CD4-positive, CD25-positive, alpha-beta regulatory T cell (primary cell): ENCODE measurements around the gene TOLLIP. TPM values are rescaled to one million over a fixed set of nuclear protein-coding genes. Genes with fewer than 3 reads are reported as not detected.

Experiments
- ATAC-seq, 2 donors: fragments of 150-1000 bp; cut with Tn5 transposase; one replicate each; pipeline ENCODE4 v1.10.0; 2021; ENCODE audit warnings: low read depth in 2 of 2, moderate number of reproducible peaks in 2 of 2, moderate library complexity in 1 of 2
- DNase-seq, 3 donors: peaks; one replicate each; pipeline versions ENCODE4 v3.0.0 to v3.0.0-alpha.2; 2012 to 2022; ENCODE audit warnings: mixed read lengths in 1 of 3
- H3K27ac ChIP-seq: one replicate; pipeline ENCODE4 v1.7.0; 2013; ENCODE audit warnings: mild to moderate bottlenecking, low read length; ENCODE audit not compliant: insufficient read depth, poor library complexity, severe bottlenecking
- H3K27me3 ChIP-seq: one replicate; pipeline ENCODE4 v1.7.0; 2013; ENCODE audit warnings: low read length; ENCODE audit not compliant: control insufficient read depth, insufficient read depth
- H3K36me3 ChIP-seq: one replicate; pipeline ENCODE4 v1.7.0; 2013; ENCODE audit warnings: mild to moderate bottlenecking, low read length, moderate library complexity; ENCODE audit not compliant: control insufficient read depth, insufficient read depth
- H3K4me1 ChIP-seq: 2 replicates; pipeline ENCODE4 v1.7.0; 2013; ENCODE audit warnings: mild to moderate bottlenecking, low read length; ENCODE audit not compliant: insufficient read depth, control insufficient read depth, poor library complexity, severe bottlenecking
- H3K4me3 ChIP-seq: one replicate; pipeline ENCODE4 v1.7.0; 2013; ENCODE audit warnings: low read depth, mild to moderate bottlenecking, low read length, moderate library complexity
- H3K9me3 ChIP-seq, 2 experiments: 1 replicate in 1 of 2; 2 replicates in 1 of 2; pipeline ENCODE4 v1.7.0; 2013; ENCODE audit warnings: low read length in 2 of 2, mild to moderate bottlenecking in 1 of 2, moderate library complexity in 1 of 2; ENCODE audit not compliant: control insufficient read depth in 2 of 2
- H3K27ac Mint-ChIP-seq, 3 donors: one replicate each; pipeline ENCODE4 v1.8.0; 2020 to 2022; ENCODE audit warnings: mild to moderate bottlenecking in 3 of 3, mixed read lengths in 3 of 3, moderate library complexity in 2 of 3
- H3K27me3 Mint-ChIP-seq: one replicate; pipeline ENCODE4 v1.8.0; 2022; ENCODE audit warnings: mild to moderate bottlenecking, mixed read lengths
- H3K36me3 Mint-ChIP-seq: one replicate; pipeline ENCODE4 v1.8.0; 2020; ENCODE audit warnings: mixed read lengths
- H3K4me1 Mint-ChIP-seq, 4 donors: one replicate each; pipeline ENCODE4 v1.8.0; 2020 to 2022; ENCODE audit warnings: mixed read lengths in 4 of 4, mild to moderate bottlenecking in 1 of 4
- H3K4me3 Mint-ChIP-seq, 4 donors: one replicate each; pipeline ENCODE4 v1.8.0; 2020 to 2022; ENCODE audit warnings: mild to moderate bottlenecking in 4 of 4, mixed read lengths in 4 of 4, moderate library complexity in 3 of 4
- H3K9me3 Mint-ChIP-seq, 7 donors: one replicate each; pipeline ENCODE4 v1.8.0; 2020 to 2022; ENCODE audit warnings: mixed read lengths in 7 of 7, mild to moderate bottlenecking in 3 of 7, moderate library complexity in 2 of 7
- polyA plus RNA-seq, 4 donors: library from polyadenylated mRNA; unstranded; fragments of 300-500 nt; fragmentation: Illumina TruSeq; gene quantifications; one replicate each; pipeline ENCODE4 v1.2.3, GENCODE V29; 2021
- total RNA-seq: library from RNA; stranded (reverse); gene quantifications from one replicate; pipeline ENCODE4 v1.2.3, GENCODE V29; 2022

TOLLIP gene
- total and polyA plus RNA-seq, 5 donors from 2014 or later: 25.3 to 60.0 (median 30.8) TPM

DNA sequence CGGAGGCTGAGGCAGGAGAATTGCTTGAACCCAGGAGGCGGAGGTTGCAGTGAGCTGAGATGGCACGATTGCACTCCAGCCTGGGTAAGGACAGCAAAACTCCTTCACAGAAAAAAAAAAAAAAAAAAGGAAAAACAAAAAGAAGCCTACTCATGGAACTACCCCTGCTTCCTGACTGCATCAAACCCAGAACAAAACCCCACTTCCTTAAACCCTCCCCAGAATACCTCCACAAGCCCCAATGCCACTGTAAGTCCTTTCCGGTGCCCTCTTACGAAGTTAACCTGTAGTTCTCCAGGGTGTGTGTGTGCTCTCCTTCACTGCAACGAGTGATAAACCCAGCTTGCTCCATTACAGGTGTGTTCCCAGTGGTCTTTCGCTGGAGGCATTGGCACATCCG is 8.6 kb upstream of the TOLLIP start:
- no peak overlapping the region for H3K27ac ChIP-seq
- no peak for ATAC-seq

DNA sequence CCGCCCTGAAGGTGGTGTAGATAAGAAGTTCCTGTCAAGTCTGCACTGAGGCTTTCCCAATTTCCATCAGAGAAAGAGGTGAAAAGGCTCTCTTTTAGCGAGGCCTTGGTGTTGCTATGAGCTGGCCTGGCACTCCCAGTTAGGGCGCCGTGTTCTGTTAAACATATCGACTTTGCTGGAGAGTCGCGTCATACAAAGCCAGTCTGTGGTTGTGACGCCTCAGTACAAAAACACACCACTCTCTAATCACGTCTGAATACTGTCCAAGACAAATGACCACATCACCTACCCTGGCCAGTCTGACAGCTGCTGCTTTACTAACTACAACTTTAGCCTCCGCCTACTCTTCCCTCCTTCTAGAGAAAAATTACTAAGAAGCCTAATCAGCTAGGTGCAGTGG is 8.0 kb upstream of the TOLLIP start:
- H3K36me3 ChIP-seq: no peaks in the 10 kb centered on the region
- Mint-ChIP-seq H3K9me3 (peaks cover 0 to 3% (median 0%) of the 10 kb centered on the region in 7 donors), H3K4me3 (no peak overlapping the region), H3K27me3 (peaks cover 31% of the 10 kb centered on the region), H3K27ac (no peak overlapping the region), H3K4me1 (peaks cover 0 to 4% (median 0%) of the 10 kb centered on the region in 4 donors), H3K36me3 (peaks cover 4% of the 10 kb centered on the region)
- no peak for DNase-seq
- peaks cover 4% of the 10 kb centered on the region for H3K27me3 ChIP-seq
- H3K27ac ChIP-seq: no peak overlapping the region
- H3K9me3 ChIP-seq: no peaks in the 10 kb centered on the region
- no peak overlapping the region for H3K4me3 ChIP-seq
- ATAC-seq: no peak
- H3K4me1 ChIP-seq: no peaks in the 10 kb centered on the region

More for the DNA sequence above, 8.6 kb upstream of the TOLLIP start:
- Mint-ChIP-seq H3K4me1 (peaks cover 0 to 4% (median 0%) of the 10 kb centered on the region in 4 donors), H3K36me3 (peaks cover 4% of the 10 kb centered on the region), H3K27me3 (peaks cover 29% of the 10 kb centered on the region), H3K9me3 (peaks cover 0 to 3% (median 0%) of the 10 kb centered on the region in 7 donors), H3K4me3 (no peak overlapping the region), H3K27ac (no peak overlapping the region)
- DNase-seq: no peak
- Histone ChIP-seq H3K4me1 (no peaks in the 10 kb centered on the region), H3K9me3 (no peaks in the 10 kb centered on the region), H3K27me3 (peaks cover 4% of the 10 kb centered on the region), H3K4me3 (no peak overlapping the region), H3K36me3 (no peaks in the 10 kb centered on the region)

DNA sequence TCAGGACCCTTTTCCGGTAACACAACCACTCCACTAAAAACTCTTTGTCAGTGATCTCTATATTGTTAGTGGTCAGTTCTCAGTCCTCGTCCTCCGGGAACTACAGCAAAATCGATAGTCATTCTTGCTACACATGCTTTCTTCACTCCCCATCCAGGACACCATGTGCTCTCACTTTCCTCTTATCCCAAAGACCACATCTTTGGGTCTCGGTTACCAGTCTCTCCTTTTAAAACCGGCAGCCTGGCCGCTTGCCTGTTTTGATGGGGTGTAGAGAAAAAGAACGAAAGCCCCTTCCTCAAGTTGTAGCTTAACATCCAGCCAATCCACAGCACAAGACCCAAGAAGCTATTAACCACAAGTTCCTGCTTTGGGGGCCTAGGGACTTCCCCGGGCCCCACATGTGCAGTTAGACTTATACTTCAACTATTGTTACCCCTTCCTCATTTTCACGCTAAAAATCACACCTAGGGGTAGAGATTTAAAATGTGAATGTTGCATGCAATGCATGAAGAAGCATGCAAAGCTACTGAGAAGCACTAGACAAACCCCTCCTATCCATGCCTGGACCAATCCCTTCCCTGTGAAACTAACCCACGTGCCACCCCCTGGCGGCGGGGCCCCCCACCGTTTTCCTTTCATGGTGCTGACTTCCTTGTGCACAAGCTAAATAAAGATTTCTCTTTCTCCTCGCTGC is 1.5 kb upstream of the TOLLIP start:
- Mint-ChIP-seq H3K4me1 (peaks cover 0 to 45% (median 30%) of the 10 kb centered on the region in 4 donors), H3K9me3 (peaks cover 0 to 9% (median 0%) of the 10 kb centered on the region in 7 donors), H3K4me3 (peak overlapping the region; percentile 72 to 94 (median 90)), H3K36me3 (peaks cover 4% of the 10 kb centered on the region), H3K27ac (peak overlapping the region; percentile 93 to 99 (median 99)), H3K27me3 (peaks cover 12% of the 10 kb centered on the region)
- H3K9me3 ChIP-seq: no peaks in the 10 kb centered on the region
- no peaks in the 10 kb centered on the region for H3K36me3 ChIP-seq
- peak overlapping the region; percentile 90 for H3K27ac ChIP-seq
- H3K27me3 ChIP-seq: no peaks in the 10 kb centered on the region
- H3K4me3 ChIP-seq: peak overlapping the region; percentile 85
- peaks cover 35% of the 10 kb centered on the region for H3K4me1 ChIP-seq
- ATAC-seq (peak in 1 of 2 donors; percentile 21), DNase-seq (peak; percentile 43 to 81 (median 65))

DNA sequence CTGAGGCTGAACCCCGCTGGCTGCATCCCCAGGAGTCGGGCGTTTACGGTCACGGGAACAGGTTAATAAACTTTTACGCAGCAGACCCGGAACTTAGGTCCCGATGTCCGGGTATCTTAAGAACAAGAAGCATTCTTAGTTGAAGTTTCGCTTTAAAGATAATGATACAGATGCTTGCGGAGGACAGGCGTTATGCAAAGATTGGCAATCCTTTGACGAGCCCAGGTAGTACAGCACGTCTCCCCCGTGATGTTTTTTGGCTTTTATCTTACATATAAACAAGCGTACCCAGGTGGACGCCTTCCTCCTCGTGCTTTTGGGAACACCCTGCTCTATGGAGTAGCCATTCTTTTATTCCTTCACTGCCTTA is 871 bp upstream of the TOLLIP start:
- Histone ChIP-seq H3K27me3 (no peaks in the 10 kb centered on the region), H3K9me3 (no peaks in the 10 kb centered on the region), H3K4me1 (peaks cover 35% of the 10 kb centered on the region), H3K4me3 (peak overlapping the region; percentile 85), H3K27ac (peak overlapping the region; percentile 90), H3K36me3 (no peaks in the 10 kb centered on the region)
- H3K9me3 Mint-ChIP-seq: peaks cover 0 to 9% (median 0%) of the 10 kb centered on the region in 7 donors
- H3K27me3 Mint-ChIP-seq: peaks cover 8% of the 10 kb centered on the region
- DNase-seq (peak in 2 of 3 donors; percentile 43 to 53), ATAC-seq (no peak)
- peak overlapping the region; percentile 72 to 94 (median 90) for H3K4me3 Mint-ChIP-seq
- peaks cover 4% of the 10 kb centered on the region for H3K36me3 Mint-ChIP-seq
- peak overlapping the region; percentile 93 to 99 (median 99) for H3K27ac Mint-ChIP-seq
- peaks cover 0 to 50% (median 30%) of the 10 kb centered on the region in 4 donors for H3K4me1 Mint-ChIP-seq

DNA sequence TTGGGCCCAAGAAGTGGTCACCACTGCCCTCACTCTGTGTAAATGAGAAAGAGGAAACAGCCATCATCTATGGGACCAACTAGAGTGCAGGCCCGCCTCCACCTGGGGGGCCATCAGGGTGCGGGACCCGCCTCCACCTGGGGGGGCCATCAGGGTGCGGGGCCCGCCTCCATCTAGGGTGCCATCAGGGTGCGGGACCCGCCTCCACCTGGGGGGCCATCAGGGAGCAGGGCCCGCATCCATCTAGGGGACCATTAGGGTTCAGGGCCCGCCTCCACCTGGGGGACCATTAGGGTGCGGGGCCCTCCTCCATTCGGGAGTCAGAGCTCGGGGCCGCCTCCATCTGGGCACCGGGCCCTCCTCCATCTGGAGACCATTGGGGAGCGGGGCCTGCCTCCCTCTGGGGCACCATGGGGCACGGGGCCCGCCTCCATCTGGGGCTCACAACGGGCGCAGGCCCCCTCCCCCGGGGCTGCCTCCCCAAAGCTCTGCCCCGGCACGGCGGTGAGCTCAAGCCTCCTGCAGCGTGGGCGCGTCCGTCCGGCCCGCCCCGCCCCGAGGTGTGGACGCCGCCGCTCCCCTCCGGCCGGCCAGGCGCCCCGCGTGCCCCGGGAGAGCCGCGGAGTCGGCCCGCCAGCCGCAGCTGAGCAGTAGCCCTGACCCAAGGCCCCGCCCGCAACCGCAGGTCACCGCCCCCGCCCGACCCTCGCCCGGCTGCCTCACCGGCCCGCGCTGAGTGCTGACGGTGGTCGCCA is 512 bp downstream of the TOLLIP start:
- H3K4me1 Mint-ChIP-seq: peaks cover 5 to 61% (median 32%) of the 10 kb centered on the region in 4 donors
- peaks cover 0 to 9% (median 0%) of the 10 kb centered on the region in 7 donors for H3K9me3 Mint-ChIP-seq
- H3K4me1 ChIP-seq: peaks cover 35% of the 10 kb centered on the region
- no peak for ATAC-seq
- H3K36me3 ChIP-seq: peaks cover 3% of the 10 kb centered on the region
- DNase-seq: no peak
- no peaks in the 10 kb centered on the region for H3K27me3 ChIP-seq
- H3K4me3 Mint-ChIP-seq: peak overlapping the region; percentile 77 to 90 (median 85)
- no peaks in the 10 kb centered on the region for H3K9me3 ChIP-seq
- H3K27ac Mint-ChIP-seq: peak overlapping the region in 2 of 3 donors; percentile 62 to 82
- peak overlapping the region; percentile 51 for H3K4me3 ChIP-seq
- H3K27ac ChIP-seq: peak overlapping the region; percentile 68
- H3K27me3 Mint-ChIP-seq: peaks cover 4% of the 10 kb centered on the region
- peaks cover 9% of the 10 kb centered on the region for H3K36me3 Mint-ChIP-seq

DNA sequence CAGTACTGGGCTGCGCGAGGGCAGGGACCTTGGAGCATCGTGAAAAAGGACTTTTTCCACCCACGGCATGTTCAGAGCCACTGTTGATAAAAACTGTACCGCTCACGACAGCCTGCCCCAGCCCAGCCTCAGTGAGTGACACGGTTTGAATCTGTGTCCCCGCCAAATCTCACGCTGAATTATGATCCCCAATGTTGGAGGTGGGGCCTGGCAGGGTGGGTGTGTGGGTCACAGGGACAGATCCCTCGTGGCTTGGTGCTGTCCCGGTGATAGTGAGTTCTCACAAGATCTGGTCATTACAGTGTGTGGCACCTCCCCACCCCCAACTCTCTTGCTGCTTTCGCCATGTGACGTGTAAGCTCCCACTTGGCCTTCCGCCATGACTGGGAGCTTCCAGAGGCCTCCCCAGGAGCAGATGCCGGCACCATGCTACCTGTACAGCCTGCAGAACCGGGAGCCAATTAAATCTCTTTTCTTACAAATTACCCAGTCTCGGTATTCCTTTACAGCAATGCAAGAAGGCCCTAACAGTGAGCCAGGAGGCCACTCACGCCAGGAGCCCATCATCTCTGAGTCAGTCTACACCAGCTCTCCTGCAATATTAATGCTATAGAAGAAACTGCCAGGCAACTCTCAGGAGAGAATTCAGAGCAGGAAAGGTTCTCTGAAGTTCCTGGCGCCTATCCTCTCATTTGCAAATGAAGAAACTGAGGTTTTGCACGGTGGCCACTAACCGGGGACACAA is 1.3 kb downstream of the TOLLIP start:
- Histone ChIP-seq H3K9me3 (no peaks in the 10 kb centered on the region), H3K27me3 (no peaks in the 10 kb centered on the region), H3K4me1 (peaks cover 35% of the 10 kb centered on the region), H3K27ac (peak overlapping the region; percentile 68), H3K36me3 (peaks cover 3% of the 10 kb centered on the region), H3K4me3 (peak overlapping the region; percentile 51)
- H3K36me3 Mint-ChIP-seq: peaks cover 9% of the 10 kb centered on the region
- H3K27ac Mint-ChIP-seq: peak overlapping the region in 2 of 3 donors; percentile 62 to 82
- H3K4me3 Mint-ChIP-seq: peak overlapping the region; percentile 77 to 88 (median 82)
- H3K4me1 Mint-ChIP-seq: peaks cover 5 to 64% (median 32%) of the 10 kb centered on the region in 4 donors
- ATAC-seq (no peak), DNase-seq (no peak)
- H3K27me3 Mint-ChIP-seq: peaks cover 4% of the 10 kb centered on the region
- peaks cover 0 to 9% (median 0%) of the 10 kb centered on the region in 7 donors for H3K9me3 Mint-ChIP-seq

DNA sequence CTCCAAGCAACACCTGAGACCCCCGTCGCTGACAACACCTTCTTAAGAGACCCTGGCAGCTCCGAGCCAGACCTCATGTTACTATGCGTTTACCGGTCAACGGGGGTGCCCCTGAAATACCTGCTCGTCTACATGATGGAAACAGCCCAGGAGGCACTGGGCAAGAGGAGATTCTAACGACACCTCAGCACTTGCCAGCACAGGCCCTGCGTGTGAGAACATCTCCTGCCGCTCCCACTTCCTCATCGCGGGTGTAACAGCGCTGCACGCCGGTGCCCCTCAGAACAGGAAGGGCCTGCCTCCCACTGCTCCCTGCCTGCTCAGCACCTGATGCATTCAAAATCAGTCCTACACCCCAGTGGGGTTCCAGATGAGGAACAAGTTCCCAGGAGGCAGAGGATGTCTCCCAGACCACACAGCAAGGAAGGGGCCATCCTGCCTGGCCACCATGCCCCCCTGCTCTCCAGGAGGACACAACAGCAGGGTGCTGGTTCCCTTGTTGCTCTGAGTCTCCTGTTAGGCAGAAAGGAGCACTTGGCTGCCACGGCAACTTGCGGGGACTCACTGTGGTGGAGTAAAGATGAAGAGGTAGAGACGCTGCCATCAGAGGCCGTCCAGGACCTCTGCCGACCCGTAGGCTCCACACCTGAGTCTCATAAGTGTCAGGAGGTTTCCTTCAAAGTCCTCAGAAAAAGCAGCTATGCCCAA is 2.1 kb downstream of the TOLLIP start:
- Histone ChIP-seq H3K36me3 (peaks cover 3% of the 10 kb centered on the region), H3K4me3 (no peak overlapping the region), H3K27me3 (no peaks in the 10 kb centered on the region), H3K9me3 (no peaks in the 10 kb centered on the region), H3K4me1 (peaks cover 35% of the 10 kb centered on the region), H3K27ac (no peak overlapping the region)
- Mint-ChIP-seq H3K27me3 (peaks cover under 1% of the 10 kb centered on the region), H3K4me3 (peak overlapping the region; percentile 57 to 88 (median 79)), H3K27ac (peak overlapping the region in 1 of 3 donors; percentile 10), H3K4me1 (peaks cover 5 to 71% (median 34%) of the 10 kb centered on the region in 4 donors), H3K9me3 (peaks cover 0 to 9% (median 0%) of the 10 kb centered on the region in 7 donors), H3K36me3 (peaks cover 14% of the 10 kb centered on the region)
- DNase-seq: peak in 1 of 3 donors; percentile 30
- ATAC-seq: no peak
